ENCODE results near the gene URM1.

DNA sequence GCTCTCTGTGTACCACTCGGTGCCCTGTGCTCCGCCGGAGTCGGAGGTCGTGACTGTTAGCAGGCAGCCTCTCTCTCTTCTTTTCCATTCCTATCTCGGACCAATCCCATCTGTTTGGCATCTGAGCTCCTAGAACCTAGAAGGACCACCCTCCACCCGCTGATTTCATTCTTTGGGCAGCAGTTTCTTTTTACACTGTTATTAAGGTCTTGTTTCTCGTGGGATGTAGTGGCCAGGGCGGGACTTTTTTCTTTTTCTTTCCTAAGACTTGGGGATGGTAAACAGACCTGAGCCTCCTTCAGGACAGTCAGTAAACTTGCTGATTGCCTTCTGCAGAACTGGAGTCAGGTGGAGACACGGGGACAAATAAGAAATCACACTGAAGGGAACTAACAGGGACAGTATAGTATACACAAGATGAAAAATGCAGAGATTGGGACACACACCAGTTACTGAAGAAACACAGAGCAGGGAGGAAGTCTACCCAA lies 500 bp downstream of the URM1 start:
- TF ChIP-seq, protein P1, sequence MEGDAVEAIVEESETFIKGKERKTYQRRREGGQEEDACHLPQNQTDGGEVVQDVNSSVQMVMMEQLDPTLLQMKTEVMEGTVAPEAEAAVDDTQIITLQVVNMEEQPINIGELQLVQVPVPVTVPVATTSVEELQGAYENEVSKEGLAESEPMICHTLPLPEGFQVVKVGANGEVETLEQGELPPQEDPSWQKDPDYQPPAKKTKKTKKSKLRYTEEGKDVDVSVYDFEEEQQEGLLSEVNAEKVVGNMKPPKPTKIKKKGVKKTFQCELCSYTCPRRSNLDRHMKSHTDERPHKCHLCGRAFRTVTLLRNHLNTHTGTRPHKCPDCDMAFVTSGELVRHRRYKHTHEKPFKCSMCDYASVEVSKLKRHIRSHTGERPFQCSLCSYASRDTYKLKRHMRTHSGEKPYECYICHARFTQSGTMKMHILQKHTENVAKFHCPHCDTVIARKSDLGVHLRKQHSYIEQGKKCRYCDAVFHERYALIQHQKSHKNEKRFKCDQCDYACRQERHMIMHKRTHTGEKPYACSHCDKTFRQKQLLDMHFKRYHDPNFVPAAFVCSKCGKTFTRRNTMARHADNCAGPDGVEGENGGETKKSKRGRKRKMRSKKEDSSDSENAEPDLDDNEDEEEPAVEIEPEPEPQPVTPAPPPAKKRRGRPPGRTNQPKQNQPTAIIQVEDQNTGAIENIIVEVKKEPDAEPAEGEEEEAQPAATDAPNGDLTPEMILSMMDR (IDR thresholded peaks at IDR 0.05) = peak in 2 of 5 experiments; percentile 9 to 13
- TF ChIP-seq POLR2AphosphoS5 (IDR thresholded peaks at IDR 0.05) (no peak), POLR2A (IDR thresholded peaks at IDR 0.05) (no peak), EP300 (IDR thresholded peaks at IDR 0.05; ENCODE audit: low read depth) (no peak)

Measured in transverse colon (tissue), 4 donors.